CD4-positive, alpha-beta T cell treated with Interleukin-1 beta for 1 hour (primary cell): ENCODE measurements around the gene TNIP1.

Experiments
- DNase-seq, 2 donors: peaks; one replicate each; pipeline ENCODE4 v3.0.0-alpha.2; 2020 to 2022

The TNIP1 gene

DNA sequence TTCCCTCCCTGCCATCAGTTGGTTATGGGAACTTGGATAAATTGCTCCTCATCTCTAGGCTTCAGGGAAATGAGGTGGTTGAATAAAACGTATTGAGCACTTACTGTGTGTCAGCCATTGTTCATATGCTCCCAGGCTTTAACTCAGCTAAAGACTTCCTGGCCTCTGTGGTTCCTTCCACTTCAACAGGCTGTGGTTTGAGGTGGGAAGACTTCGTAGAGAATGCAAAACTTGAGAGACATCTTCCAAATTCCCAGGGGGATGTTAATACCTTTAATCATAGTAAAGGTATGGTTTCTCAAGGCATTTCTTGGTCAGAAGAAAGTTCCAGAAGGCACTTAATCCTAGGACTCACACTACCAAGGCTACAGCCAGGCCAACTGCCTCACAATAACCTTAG lies 62.0 kb downstream of the TNIP1 start:
- DNase-seq: no peak

DNA sequence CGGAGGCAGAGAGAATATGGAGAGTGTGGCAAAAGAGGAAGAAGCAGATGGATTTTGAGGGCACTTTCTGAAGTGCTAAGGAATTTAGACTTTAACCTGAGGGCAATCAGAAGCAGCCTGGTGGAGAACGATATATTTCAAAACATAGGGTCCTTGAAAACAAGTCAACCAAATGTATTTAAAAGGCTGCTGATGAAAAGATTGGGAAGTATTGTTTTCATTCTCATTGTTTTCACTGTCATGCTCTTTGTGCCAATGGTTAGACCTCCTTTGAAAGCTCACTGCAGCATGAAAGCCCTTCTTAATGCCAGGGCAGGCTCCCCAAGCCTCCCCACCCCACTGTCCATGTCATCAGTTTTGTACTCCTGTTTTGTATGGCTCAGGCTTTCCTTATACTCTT lies 62.9 kb downstream of the TNIP1 start:
- no peak for DNase-seq

DNA sequence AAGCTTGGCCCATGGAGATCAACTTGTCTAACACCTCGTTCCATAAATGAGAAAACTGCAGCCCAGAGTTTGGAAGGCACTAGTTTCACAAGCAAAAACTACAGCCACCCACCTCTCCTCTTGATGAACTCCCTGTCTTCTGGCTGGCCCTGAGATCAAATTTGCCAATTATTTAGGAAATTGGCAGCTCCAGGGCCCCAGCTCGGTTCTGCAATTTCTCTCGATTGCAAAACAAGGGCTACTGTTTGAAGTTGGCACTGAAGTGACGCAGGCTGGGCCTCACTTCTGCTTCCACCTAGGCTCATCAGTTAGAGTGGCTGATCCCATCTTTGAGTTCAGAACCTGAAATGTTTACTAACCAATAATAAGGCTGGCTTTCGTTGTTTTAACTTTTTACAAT lies 64.1 kb downstream of the TNIP1 start:
- peak; percentile 14 to 55 for DNase-seq

DNA sequence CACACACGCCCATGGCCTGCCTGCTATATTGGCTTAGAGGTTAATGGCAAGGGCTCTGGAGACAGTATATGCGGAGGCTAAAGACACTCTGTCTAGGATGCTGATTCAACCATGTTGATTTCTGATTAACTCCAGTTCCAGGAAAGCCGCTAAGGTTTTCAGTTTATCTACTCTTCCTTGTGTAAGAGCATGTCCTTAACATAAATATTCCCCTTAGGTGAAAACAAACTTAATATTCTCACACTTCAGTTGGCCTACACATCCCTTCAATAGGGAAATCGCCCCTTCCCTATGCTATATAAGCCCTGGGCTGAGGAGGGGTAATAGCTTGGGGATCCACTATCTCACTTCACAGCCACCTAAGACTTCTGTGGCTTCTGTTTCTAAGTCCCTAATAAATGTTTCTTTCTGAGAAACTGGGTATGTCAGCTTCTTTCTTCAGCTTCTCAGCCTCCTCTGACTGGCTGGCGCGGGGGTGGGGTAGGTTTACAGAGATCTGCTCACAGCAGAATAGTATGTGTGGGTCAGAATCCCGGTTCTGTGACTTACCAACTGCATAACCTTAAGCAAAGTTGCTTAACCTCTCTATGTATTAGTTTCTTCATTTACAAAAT lies 64.8 kb downstream of the TNIP1 start:
- DNase-seq: no peak

DNA sequence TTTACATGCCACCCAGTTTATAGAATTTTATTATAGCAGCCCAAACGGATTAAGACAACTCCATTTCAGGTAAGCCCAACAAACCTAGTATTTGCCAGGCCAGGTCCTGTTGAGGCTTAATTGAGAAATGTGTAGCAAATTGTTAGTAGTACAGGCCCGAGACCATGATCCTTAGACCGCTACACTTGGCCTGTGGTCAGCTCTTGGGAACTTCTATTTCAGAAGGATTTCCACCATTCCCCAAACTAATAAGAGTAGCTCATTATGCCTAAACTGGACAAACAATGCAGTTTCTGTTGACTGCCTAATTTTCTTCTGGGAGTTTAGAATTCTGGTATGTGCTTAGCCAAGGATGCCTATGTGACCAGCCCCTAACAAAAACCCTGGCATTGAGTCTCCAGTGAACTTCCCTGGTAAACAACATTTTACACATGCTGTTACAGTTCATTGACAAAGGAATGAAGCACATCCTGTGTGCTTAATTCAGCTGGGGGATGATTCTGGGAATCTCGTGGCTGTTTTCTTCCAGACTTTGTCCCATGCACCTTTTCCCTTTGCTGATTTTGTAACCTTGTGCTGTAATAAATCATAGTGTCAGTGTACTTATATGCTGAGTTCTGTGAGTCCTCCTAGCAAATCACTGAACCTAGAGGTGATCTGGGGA lies 66.0 kb downstream of the TNIP1 start:
- no peak for DNase-seq

DNA sequence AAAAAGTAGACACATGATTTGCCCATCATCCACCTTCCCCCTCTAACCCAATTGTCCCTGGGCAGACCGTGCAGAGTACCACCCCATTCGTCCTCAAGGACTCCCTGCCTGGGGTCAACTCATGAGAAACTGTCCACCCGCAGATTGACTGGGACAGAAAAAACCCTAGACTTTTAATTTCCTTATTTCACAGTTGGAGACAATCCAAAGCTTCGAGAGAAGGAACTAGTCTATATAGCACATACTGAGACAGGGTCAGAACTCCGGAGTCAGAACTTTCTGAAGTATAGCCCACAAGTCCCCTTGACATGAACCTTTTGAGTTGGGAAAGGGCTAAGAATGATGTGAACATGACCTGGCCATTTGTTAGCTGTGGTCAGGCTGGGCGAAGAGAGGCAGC lies 68.0 kb downstream of the TNIP1 start:
- no peak for DNase-seq

DNA sequence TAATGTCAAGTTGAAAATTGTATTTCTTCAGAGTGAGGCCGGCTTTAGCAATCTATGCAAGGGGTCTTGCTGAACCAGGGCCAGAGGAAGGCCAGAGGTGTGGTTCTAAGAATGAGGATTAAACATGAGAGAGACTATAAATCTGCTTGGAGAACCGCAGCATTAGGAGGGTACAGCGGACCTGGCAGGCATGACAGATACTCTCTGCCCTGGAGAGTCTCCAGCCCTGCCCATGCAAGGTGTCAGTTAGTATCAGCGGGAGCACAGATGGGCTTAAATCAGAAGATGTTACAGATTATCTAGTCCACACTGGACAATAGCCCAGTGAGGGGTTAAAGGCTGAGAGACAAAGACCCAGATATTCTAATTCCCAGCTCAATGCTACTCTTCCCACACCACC lies 71.9 kb downstream of the TNIP1 start:
- no peak for DNase-seq

DNA sequence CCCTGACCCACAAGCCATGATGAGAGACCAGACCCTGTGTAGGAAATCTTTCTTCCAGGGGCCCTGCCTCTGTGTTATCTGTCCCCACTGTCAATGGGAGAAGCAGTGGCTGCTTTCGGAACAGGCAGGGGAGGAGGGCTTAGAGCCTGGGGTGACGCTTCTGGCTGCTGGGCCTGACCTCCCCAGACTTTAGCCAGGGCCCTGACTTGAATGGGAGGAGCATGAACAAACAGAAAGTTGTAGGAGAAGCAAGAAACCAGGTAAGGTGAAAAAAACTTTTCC lies 72.7 kb downstream of the TNIP1 start:
- DNase-seq: no peak

DNA sequence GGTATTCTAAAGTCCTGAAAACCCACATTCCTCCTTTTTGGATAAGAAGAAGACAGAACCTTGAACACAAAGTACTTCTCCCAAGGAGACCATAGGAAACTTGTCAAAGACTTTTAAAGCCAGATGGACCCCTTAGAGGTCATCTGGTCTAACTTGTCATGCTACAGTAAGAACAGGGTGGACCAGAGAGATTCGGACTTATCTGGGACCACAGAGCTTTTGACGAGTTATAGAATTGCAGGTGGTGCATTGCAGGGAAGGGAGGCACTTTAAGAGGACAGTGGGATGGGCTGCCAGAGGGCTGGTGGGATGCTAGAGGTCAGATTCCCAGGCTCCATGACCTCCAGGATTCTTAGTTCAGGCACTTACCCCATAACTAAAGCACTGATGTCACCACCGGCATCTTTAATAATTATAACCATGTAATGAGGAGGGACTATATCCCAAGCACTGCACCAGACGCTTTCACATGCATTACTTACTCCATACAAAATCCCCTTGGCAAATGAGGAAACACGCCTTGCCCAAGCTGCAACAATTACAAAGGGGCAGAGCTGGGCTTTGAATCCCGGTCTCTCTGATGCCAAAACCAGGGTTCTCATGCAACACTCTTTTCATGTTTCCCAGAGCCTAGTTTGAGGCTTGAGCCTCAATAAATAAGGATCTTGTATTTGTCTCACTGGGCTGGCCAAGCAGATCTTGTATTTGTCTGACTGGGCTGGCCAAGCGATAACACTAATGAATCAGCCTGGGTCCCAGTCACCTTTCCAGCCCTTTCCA lies 73.2 kb downstream of the TNIP1 start:
- no peak for DNase-seq

DNA sequence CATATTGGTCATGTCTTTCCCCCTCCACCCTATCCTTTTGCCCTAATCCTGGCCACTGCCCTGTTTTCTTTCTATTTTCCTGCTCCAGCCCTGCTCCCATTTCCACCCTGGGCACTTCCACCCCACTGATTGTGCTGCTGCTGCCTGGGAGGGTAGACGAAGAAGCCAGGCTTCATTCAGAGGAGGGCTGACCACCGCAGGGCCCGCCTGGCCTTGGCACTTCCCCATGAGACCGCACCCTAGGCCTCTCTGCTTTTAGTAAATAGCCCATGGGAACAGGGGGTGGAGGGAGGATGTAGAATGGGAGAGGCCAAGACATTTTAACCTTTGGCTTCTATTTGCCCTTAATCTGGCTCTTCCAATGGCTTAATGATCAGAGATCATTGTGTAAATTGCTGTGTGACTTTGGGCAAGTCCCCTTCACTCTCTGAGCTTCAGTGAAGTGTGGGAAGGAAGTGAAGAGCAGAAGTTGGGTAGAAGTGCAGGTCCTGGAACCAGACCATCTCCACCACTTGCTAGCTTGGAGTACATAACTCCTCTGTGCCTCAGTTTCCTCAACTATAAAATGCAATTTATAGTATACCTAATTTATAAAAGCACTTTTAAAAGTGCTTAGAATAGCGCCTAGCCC lies 74.0 kb downstream of the TNIP1 start:
- DNase-seq: no peak

DNA sequence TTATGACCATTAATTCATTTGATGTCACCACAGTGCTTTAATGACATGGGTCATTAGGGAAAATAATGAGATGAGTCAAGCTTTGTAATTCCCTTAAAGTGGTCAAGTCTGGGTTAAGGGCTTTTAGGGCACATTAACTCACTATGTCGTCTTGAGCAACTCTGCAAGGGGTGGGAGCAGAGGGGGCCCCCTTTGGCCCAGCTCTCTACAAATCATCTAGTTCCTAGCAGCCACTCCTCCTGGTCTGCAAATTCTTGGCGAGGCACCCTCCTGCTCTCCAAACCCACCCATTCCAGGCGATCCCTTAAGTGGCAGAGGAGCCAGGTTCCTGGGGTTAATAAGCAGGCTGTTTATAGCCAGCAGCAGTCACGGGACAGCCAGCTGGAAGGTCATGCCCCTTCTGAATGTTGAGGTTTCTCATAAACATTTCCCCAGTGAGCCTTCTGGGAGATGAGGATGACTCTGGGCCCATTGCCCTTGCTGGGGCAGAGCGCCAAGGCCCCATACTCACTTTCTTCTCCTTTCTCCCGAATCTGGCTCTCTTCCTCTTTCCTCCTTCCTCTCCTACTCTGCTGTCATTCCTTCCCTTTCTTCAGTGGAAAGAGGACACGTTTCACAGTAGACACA lies 74.8 kb downstream of the TNIP1 start:
- DNase-seq: no peak

DNA sequence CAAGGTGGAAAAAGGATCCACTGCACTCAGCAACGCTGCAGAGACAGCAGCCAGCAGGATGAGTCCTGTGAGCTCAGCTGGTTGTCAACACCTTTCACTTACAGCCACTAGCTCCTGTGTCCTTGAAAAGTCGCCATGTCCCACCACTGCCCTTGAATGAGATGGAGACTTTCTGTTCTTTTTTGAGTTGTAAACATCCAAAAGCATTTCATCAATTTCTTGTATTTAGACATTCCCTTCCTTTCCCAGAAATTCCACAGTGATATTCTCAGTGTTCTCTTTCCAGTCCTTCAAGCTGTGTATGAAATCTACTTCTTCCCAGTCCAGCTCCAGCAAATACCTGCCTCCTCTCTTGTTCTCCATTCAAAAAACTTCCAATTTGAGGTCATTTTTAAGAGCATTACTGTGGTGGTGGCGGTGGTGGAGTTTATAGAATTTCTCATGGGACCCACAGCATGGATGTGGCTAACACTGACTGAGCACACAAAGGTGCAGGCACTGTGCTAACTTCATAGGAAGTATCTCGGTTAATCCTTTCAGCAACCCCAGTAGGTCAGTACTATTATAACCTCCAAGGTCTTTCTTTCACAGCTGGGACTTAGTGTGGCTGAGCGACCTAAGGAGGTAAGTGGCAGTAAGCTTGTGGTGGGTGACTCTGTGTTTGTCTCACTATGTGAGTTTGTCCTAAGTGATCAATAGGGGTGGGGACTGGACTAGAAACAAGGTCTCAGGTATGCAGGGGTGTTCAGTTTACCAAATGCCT lies 75.5 kb downstream of the TNIP1 start:
- DNase-seq: no peak

DNA sequence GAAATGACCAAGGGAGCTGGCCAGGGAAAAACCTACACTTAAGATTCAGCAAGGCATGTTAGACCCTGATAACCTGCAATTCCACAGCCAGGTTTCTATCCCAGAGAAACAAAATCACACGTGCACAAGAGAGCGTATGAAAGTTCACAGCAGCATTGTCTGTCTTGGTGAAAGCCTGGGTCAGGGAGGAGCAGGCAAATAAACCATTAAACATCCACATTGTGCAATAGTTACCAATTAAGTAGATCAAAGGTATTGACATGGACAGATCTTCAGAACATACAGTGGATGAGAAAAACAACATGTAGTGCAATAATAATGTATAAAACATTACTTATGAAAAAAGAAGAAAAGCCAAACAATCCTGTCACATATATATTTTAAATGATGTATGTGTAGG lies 76.3 kb downstream of the TNIP1 start:
- DNase-seq: no peak

DNA sequence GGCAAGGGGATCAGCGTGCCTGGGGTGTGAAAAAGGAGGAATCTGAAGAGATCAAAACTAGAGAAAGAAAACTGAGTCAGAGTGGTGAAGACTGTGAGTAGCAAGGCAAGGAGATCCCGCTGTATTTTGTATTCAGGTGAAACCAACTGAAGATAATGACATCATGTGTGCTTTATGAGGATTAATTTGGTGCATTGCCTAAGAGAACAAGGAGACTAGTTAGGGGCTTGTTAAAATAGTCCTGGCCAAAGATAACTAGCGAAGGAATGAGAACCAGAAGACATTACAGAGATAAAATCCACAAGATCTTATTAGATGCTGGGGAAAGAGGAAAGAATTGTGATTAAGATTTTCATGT lies 77.4 kb downstream of the TNIP1 start:
- DNase-seq: no peak

DNA sequence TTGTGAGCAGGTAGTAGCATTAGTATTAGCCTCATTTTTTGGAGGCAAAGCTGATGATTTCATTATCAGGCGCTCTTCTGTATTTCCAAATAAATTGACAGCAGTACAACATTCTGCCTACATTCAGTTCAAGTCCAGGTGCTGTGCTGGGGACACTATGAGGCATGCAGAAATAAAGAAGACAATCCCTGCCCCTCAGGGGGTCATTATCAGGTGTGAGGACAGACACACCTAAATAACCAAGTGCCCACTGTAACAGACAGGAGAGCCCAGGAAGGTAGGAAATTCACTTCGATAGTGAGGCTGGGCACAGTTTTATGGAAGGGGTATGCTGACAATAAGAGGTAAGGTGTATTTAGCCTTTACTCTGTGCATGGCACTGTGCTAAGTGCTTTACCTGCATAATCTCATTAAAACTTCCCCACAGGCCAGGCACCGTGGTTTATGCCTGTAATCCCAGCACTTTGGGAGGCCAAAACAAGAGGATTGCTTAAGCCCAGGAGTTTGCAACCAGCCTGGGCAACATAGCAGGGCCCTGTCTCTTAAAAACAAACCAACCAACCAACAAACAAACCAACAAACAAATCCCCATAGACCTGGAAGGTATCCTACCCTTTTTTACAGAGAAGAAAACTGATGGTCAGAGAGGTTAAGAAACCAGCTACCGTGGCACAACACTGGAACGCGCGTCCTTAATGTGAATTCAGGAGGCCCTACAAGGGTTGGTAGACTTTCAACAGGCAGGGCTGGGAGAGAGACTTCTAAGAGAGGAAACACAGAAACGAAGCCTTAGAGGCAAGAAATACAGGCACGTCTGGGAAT lies 77.9 kb downstream of the TNIP1 start:
- DNase-seq: no peak

DNA sequence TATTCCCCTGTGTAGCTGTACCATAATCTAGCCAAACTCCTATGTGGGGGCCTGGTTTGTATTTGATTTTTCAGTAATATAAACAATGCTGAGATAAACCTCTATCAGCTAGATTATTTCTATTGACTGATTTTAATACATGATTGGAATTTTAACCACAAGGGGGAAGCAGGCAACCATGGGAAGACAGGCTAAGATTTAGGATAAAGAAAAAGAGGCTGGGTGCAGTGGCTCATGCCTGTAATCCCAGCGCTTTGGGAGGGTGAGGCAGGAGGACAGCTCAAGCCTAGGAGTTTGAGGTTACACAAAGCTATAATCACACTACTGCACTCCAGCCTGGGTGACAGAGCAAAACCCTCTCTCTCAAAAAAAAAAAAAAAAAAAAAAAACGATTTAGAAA lies 78.6 kb downstream of the TNIP1 start:
- DNase-seq: no peak

DNA sequence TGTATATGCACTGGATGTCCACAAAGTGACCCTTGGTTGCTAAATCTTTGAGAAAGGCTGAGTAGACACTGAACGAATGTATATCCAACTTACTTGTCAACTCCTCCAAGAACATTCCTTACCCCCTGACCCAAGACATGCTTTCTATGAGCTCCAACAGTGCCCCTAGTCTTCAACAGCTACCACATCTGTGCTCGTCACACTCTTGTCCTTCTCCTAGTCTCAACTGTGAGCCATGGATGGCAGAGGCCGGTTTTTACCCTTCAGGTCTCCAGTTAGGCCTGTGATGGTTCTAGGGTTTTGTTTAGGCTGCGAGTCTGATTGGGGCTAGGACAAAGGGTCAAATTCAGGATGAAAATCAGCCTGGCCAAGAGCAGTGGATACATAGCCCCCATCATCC lies 79.4 kb downstream of the TNIP1 start:
- no peak for DNase-seq

DNA sequence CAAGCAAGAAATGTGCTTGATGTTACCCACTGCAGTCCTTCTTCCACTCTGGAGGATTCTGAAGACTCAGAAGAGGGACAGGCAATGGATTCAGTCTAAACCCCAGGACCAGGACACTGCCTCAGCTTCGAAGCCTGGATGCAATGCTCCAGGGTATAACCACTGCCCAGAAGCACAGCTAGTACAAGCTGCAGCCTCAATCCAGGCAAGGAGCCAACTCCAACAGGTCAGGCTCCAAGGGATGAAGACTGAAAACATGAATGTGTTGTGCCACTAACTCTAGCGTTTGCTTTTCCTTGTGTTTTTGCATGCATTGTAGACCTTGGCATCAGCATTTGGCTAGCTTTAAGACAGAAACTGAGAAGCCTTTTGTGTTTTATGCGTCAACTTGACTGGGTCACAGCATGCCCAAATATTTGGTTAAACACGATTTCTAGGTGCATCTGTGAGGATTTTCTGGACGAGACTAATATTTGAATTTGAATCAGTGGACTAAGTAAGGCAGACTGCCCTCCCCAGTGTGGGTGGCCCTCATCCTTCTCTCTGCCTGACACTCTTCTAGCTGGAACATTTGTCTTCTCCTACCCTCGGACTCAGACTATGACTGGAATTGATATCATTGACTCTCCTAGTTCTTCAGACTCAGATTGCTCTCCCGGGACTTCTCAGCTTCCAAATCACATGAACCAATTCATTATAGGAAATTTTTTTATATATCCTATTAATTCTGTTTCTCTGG lies 81.0 kb downstream of the TNIP1 start:
- DNase-seq: no peak

DNA sequence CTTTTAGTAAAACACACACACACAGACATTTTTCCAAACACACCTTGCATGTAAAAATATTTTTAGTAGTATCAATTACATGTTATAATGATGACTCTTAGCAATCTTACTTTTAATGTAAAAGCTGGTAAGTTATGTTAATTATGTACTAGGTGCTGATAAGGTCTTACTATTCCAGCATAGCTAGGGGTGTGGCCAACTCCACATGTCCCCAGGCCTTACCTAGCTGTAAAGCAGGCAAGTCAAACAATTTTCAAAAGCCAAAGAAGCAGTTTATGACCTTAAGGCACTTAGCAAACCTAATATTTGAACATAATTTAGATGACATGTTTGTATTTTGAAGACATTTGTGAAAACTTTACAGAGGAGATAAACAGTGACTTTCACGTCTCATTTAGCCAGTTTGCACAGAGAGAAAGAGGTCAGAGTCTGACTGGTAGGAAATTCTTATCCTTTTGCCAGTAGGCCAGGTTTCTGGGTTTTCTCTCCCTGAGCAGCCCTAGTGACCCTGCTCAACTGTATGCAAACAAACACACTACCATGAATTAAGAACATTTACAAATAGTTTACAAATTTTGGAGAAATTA lies 86.9 kb downstream of the TNIP1 start:
- no peak for DNase-seq

DNA sequence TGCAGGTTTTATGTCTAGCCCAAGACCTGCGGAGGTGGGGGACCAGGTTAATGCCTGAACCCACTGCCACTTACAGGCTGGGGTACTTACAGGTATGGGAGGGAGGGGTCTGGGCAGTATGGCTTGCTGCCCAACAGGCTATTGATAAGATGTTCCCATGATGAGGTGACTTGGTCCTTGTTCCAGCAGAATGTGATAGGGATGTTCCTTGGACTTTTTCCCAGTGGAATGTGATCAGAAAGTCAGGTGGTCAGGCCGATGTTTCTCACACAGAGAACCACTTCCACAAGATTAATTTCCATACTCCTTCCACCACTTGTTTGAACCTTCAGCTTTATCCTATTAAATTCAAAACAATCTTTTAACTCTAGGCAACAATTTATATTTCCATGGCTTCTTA lies 87.4 kb downstream of the TNIP1 start:
- no peak for DNase-seq

DNA sequence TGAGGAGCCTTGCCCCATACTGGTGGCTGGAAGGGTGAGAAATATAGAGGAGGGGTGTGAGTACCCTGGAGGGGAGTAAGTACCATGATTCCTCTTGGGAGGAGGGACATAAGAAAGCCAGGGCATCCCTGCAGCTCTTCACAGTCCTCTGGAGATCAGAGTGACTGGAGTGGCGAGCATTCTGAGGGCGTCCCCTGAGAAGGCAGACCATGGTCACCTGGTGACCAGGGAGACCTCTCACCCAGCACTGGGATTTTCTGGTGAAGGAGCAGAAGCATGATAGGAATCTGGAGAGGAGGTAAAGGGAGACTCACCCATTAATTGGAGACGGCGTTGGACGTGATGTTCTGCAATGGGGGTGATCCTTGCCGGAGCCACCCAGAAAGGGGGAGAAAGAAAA lies 88.1 kb downstream of the TNIP1 start:
- DNase-seq: no peak
